HG03571 (cell line): Measurements from ENCODE around the gene ATP1B3.
"Not testable (repeated sequence)": the region's sequence is repeated elsewhere in the genome, so short reads cannot be mapped to it uniquely, and the experiment has no call there.

Source experiments
- ATAC-seq: cut with Tn5 transposase; IDR thresholded peaks from one replicate; pipeline ENCODE4 v1.9.1; 2021; ENCODE audit not compliant: unreplicated experiment

Gene ATP1B3

DNA sequence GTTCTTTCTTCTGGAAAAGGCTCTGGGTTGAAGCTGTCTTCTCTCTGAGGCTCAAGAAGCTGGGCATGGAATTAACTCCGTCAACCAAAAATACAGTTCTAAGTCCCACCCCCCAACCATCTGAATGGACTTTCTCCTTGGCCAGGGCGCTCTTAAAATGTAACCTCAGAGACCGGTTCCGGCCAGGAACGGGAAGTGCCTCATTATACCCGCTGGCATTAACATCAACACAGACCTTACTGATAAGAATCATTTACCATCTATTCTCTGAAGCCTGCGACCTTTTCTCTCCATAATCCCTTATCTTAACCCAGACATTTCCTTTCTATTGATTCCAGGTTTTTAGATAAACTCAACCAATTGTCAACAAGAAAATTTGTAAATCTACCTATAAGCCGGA lies 64.7 kb downstream of the ATP1B3 start:
- no peak for ATAC-seq

DNA sequence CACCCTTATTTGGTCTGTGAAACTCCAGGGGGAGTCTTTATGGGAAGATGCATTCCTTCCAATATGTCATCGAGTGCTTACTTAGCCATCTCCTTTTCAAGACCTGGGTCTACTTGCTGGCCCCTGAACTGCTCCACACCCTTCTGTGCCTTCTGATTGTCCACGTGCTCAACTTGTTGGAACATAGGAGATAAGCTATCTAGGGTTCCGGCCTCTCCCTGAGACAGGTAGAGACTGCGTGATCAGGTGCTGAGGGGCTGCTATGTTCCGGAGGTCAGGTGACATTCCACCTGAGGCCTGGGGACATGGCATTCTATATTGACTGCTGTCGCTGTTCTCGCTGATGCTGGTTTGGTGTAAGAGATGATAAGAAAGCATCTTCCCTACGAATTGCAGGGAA lies 65.6 kb downstream of the ATP1B3 start:
- ATAC-seq = no peak

DNA sequence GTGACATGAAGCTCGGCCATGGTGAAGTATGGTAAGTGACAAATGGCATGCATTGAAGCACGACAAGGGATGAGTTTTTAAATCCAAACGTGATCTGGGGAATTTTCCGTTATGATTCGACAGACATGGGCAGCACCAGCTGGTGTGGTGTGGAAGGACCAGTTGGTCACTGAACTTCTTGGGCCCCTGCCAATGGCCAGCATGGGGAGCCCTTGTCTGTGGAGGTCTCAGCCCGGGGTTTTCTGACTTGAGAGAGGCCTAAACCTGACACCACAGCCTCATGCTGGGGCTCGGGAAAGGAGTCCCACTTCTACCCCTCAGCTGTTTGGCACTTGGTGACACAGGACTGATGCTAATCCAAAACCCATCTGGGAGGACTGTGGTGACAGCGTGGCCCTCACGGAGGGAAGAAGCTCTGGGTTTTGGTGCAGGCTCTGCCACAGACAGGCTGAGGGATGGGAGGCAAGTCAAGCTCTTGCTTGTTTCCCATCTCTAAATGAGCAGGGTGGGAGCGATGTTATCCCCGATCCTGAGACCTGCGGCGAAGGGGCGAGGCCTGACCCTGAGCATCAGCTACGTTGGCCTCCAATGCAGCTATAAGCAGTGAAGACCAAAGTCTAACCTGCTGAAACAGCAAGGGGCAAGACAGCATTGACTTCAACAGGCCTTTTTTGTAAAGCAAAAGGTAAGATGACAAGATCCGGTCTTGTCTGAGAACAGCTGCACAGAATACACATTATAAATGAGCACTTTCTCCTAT lies 69.5 kb downstream of the ATP1B3 start:
- no peak for ATAC-seq

DNA sequence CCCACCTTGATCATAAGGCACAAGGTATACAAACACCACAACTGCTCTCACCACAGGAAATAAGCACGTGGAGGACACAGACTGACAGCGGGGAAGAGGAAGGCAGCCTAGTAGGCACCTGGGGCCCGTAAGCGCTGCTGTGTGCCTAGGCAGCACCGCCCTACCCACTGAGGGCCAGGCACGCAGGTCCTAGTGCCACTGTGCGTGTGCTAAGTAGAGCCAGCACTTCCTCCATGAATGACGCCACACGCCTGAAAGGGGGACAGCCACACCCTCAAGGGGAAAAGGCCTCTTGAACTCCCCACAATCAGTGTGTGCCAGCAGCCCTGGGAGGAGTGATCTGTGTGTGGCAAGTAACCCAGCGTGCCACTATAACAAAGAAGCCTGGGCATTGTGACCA lies 73.0 kb downstream of the ATP1B3 start:
- ATAC-seq = no peak

DNA sequence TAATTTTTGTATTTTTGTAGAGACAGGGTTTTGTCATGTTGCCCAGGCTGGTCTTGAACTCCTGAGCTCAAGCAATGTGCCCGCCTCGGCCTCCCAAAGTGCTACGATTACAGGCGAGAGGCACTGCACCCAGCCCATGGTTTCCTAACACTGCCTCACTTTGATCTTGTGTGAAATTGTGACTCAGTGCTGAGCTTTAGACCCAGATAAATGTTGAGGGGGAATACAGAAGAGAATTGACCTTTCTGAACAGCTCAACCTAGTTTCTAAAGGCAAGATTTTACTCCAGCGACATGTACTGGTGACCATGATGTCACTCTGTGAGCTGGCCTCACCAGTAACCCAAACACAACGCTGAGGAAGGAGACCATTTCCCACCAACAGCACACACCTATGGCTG lies 73.5 kb downstream of the ATP1B3 start:
- no peak for ATAC-seq

DNA sequence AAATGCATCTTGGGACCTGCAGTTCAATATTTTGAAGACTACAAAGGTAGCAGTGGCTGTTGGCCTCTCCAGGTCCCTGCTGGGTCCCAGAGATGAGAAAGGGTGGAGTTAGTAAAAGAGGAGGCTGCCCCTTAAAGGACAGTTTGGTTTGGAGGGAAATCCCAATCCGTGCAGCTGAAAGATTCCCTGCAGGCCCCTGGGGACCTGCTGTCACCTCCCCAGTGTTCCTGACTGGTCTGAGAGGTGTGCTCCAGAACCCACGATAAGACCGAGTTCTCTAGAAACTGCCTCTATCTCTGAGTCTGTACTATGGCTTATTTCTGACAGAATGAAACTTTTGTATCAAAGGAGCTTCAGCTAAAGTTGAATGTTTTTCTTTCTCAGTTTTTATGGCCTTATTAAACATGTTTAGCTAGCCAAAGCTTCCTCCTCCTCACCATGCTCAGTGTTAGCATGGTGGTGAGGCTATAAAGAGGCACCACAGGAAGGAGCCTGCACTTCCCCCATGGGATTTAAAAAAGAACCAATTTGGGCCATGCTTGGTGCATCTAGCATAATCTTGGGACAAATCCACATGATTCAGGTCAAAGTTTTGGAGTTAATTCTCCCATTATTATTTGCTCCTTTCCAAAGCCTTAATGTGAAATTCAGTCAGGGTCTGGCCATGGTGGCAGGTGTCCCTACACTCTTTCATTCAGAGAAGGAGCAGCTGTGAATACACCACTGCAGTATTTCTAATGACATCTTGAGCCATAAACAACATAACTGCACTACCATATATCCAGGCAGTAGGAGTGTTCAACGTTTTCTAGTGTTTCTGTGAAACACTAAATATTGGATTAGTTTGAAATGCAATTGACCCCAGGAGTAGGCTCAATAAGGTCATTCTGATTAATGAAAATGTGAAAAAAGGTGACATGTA lies 74.4 kb downstream of the ATP1B3 start:
- ATAC-seq = no peak

DNA sequence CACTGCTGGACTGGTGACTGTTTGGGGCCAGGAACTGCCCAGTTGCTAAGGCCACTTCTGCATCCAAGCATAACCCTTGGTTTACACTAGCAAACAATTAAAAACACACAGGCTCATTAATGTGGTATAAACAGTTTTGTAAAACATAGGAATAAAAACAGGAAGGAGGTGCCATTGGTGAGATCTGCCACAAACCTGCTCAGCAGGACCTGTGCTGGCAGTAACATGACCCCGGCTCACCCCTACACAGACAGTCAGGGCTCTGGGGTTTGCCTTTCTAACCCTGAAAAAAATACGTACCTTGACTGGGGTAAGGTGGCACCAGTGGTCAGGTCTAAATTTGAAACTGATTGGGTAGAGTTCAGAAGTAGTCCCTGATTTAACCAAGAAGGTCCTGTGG lies 76.2 kb downstream of the ATP1B3 start:
- no peak for ATAC-seq

DNA sequence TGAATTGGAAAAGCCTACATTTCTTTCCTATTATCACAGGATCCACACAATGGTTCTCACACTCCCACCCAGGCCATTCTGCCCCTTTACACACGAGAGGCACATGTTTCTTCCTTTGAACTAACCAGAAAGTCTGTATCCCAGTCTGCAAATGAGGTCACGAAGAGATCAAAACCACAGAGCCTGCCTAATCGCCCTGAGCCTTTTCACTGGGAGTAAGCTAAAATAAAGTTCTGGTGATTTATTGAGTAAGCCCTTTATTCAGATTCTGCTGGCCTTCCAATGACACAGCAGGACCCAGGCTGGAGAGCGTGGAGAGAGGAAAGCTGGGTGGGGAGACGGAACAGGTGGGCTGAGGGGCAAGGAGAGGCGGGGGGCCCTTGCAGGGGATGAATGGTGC lies 78.7 kb downstream of the ATP1B3 start:
- ATAC-seq = no peak

DNA sequence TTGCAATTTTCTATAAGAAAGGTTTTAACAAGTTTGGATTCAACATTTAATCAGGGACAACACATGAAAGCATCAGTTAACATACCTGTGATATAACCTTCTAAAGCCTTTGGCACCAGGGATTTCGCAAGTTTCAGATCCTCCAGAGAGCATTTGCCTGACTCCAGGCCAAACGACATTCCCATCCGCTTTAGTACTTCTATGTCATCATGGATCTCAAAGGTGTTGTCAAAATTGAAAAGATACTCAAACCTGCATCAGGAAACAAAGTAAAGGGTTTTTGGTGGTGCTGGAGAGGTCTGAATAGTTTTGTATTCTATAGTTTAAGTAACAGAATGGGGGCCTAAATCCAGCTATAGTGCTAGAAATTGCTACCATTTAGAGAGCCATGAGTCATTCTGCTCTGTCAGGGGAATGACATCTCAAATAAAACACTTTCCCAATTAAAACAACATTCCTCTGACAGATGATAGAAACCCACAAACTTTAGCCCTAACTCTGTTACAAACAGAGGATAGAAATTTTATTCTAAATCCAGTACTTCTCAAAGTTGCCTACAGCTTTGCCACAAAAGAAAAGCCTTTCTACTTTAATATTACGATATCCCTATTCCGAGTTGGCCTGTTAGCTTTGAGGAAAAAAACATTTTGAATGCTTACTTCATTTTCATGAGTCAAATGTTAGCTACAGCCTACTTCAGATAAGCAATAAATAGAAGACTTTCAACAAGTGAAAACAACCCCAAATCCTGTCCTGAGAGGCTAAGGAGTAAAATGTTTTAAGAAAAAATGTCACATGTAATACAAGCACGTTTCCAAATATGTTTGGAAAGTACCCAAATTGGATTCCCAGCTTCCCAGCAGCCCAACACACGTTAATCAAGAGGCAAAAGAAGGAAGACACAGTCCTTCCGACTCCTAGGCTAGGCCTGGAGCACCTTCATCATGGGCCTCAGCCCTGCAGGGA lies 83.4 kb downstream of the ATP1B3 start:
- no peak for ATAC-seq

DNA sequence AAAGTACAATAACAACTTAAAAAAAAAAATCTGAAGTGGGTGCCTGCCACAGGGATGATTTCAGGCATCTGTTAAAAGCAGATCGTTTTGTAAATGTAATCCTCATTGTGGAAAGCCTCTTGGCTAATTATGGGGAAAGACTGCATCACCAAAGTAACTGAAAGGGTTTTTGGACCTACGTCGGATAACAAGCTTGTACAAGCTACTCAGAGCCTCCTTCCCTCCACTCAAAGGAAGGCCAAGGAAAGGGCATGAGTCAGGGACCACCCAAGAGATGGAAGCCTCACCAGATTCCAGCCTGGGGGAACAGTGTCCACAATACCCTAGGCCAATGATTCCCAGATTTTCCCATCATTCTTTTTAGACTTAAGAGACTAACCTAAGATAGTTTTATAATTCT lies 84.3 kb downstream of the ATP1B3 start:
- no peak for ATAC-seq

DNA sequence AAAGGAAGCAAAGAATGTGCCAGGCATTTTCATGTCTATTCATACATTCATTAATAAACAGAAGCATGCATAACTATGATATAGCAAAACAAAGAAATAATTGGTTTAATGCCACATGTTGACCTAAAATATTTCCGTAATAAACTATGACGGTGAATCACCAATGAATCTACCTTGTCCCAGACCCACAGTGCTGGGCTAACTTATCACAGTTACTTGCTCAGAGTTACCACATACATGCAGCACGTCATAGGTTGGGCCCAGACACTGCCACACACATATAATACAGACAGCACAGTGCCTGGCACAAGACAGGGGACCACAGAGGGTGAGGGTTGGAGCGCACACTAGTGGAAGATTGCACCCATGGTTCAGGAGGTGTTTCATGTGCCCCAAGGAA lies 86.9 kb downstream of the ATP1B3 start:
- no peak for ATAC-seq

DNA sequence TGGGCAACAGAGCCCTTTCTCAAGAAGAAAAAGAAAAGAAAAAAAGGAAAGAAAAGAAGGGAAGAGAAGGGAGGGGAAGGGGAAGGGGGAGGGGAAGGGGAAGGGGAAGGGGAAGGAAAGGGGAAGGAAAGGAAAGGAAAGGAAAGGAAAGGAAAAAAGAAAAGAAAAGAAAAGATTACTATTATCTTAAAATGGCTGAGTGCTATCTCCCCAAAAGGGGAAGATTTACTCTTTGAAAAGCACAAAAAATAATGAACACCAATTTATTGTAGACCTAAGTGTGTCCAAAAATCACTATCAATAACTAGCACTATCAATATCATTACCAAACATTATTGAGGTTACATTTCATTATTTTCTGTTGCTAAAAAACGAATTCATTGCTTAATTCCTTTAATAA lies 89.0 kb downstream of the ATP1B3 start:
- ATAC-seq = no peak

DNA sequence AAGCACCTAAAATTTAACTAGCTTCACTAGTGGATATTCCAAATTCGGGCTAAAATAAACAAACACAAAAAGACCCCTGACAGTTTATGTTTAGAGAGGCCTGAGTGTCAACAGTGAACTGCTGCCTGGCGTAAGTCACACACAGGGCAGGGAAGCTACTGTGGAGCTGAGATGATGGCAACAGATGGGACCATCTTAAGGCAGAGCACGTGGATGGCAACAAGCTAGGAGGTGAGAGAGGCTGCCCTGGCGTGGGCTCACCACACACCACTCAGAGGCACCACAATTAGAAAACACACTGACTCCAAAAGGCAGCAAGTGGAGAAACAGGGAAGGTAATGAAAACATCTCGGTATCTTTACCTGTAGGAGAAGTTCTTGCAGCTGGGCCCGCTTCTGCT lies 93.3 kb downstream of the ATP1B3 start:
- no peak for ATAC-seq

DNA sequence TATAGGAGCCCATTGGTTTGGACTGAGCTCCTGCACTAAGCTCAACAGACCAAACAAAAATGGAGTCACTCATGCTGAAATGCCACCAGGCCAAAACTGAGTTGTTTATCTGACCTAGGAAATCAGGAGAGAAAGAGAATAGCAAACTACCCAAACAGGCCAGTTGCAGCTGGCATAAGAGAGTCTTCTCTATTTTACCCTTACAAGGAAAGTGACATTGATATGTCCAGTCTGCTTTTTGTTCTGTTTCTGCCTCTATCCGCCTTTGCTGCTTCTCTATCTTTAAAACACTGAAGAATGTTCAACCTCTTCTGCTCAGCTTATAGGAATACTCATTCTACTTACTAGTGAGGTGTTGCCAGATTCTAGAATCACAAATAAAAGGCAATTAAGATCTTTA lies 95.1 kb downstream of the ATP1B3 start:
- ATAC-seq = no peak

DNA sequence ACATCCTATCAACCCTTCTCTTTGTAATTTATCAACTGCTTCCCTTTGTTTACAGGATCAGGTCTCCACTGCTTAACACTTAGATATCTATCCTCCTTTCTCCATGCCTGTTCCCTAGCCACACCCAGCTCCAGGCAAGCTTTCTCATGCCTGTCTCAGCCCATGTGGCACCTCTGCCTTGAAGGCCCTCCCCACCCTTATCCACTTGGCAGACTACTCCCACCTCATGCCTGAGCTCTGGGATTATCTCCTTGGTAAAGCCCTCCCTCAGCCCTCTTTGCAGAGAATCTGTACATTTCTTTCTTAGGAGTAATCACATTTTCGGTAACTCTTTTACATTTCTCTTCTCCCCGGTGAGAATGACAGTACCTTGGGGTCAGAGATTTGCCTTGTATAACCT lies 96.0 kb downstream of the ATP1B3 start:
- ATAC-seq = no peak

DNA sequence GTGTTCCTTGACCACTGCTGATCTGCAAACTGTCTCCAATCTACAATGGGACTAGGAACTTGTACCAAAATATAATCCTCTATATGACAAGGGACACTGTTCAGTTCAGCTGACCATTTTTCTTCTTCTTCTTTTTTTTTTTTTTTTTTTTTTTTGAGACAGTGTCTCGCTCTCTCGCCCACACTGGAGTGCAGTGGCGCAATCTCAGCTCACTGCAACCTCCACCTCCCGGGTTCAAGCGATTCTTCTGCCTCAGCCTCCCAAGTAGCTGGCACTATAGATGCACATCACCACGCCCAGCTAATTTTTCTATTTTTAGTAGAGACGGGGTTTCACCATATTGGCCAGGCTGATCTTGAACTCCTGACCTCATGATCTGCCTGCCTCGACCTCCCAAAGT lies 98.3 kb downstream of the ATP1B3 start:
- not testable (repeated sequence) for ATAC-seq
